ENCODE results near the gene OR1N2. TPM values are rescaled to one million over a fixed set of nuclear protein-coding genes. Genes with fewer than 3 reads are reported as not detected.
"Not testable (repeated sequence)": the region's sequence is repeated elsewhere in the genome, so short reads cannot be mapped to it uniquely, and the experiment has no call there.

Gene OR1N2, protein sequence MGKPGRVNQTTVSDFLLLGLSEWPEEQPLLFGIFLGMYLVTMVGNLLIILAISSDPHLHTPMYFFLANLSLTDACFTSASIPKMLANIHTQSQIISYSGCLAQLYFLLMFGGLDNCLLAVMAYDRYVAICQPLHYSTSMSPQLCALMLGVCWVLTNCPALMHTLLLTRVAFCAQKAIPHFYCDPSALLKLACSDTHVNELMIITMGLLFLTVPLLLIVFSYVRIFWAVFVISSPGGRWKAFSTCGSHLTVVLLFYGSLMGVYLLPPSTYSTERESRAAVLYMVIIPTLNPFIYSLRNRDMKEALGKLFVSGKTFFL
- total RNA-seq = 0.27 TPM

- no peak for DNase-seq (ENCODE audit: low read depth in 2 of 3, low spot score in 2 of 3)
These were observed at the start of gene OR1N2 for GRCh38 chr9:122552812-122553211. OR1N2 (plus strand) TSS chr9:122553112; CDS start chr9:122553212, 100 bp downstream.

DNA sequence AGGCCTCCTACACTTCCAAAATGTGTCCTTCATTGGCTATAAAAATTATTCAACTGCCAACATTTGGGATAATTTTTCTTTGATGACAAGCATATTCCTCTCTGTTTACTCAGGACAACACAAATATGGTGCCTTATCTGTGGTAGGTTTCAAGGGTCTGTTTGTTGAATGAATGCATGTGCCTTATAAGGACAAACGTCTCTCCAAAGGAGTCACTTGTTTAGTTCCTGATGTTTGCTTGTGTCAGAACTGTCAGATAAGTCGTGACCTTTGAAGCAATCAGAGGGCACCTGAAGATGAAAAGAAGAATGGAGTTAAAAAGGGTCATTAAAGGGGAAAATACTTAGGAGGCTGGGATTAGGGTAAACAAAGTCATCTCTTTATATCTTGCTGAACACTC lies 45.9 kb upstream of the OR1N2 start:
- DNase-seq (ENCODE audit: low read depth in 2 of 3, low spot score in 2 of 3) = no peak

GRCh38 chr9:122510502-122510901 lies 42.4 kb upstream of the OR1N2 start, which contains the start of gene OR1J2:
OR1J2 (plus strand) TSS chr9:122510802; CDS start chr9:122510802, 0 bp downstream.
- no peak for DNase-seq (ENCODE audit: low read depth in 2 of 3, low spot score in 2 of 3)

DNA sequence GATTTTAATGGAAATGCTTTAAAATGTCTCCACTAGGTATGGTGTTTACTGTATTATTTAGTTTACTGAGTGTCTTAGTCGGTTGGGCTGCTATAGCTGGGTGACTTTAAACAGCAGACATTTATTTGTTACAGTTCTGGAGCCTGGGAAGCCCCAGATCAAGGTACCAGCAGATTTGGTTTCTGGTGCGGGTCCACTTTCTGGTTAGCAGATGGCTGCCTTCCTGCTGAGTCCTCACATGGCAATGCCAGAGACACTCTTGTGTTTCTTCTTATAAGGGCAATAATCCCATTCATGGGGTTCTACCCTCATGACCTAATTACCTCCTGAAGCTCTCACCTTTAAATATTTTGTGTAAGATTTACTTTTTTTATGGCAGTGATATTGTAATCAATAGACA lies 34.7 kb upstream of the OR1N2 start:
- DNase-seq (ENCODE audit: low read depth in 2 of 3, low spot score in 2 of 3) = no peak

DNA sequence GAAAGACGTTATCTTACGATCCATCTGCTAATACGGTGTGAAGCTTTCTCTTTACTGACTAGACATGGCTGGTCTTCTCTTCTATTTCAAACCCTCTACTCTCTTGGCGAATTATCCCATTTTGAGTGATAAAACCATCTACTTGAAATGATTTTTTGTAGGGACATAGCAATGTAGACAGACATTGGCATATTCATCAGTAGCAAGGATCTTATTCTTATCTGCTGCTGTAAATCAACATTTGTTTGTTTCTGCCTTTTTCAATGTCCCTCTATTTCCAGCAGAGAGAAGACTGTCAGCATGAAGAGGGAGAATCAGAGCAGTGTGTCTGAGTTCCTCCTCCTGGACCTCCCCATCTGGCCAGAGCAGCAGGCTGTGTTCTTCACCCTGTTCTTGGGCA lies 34.1 kb upstream of the OR1N2 start, which contains the start of gene OR1J4:
Gene OR1J4, plus strand, starts transcription at position 301 of the 400 bp plus-strand sequence. Its CDS starts 0 bp downstream, at position 301.
- no peak for DNase-seq (ENCODE audit: low read depth in 2 of 3, low spot score in 2 of 3)

GRCh38 chr9:122519376-122519775 lies 33.5 kb upstream of the OR1N2 start:
- DNase-seq (ENCODE audit: low read depth in 2 of 3, low spot score in 2 of 3) = no peak

DNA sequence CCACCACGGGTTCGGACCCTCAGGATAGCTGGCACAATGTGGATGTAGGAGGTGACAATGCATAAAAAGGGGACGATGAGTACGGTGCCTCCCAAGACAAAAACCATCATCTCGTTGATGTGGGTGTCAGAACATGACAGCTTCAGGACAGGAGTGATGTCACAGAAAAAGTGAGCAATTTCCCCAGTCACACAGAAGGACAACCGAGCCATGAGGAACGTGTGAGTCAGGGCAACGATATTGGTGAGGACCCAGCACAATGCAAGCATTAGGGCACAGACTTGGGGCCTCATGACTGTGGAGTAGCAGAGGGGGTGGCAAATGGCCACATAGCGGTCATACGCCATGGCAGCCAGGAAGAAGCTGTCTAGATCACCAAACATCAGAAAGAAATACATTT lies 26.3 kb upstream of the OR1N2 start:
- no peak for DNase-seq (ENCODE audit: low read depth in 2 of 3, low spot score in 2 of 3)

- DNase-seq (ENCODE audit: low read depth in 2 of 3, low spot score in 2 of 3) = no peak
These were observed 25.7 kb upstream of the OR1N2 start, which contains the start of gene OR1N1 for GRCh38 chr9:122527193-122527592. OR1N1 (minus strand) TSS chr9:122527293; CDS start chr9:122527293, 0 bp downstream.

GRCh38 chr9:122531157-122531556 lies 21.8 kb upstream of the OR1N2 start:
- DNase-seq (ENCODE audit: low read depth in 2 of 3, low spot score in 2 of 3) = not testable (repeated sequence)

- DNase-seq (ENCODE audit: low read depth in 2 of 3, low spot score in 2 of 3) = no peak
These were observed 16.8 kb upstream of the OR1N2 start for GRCh38 chr9:122536134-122536533.

DNA sequence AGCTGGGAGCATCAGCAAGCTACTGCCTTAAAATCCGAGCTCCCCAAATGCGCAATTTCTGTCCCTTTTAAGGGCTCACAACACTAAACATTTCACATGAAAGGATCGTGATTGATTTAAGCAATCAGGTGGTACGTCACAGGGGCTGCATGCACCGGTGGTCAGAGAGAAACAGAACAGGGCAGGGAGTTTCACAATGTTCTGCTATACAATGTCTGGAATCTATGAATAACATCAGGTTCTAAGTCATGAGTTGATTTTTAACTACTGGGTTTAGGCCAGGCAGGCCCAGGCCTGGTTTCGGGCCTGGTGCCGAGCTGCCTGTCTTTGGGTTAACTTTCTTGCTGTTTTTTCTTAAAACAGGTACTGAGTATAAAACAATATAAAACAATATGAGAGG lies 15.8 kb upstream of the OR1N2 start:
- DNase-seq (ENCODE audit: low read depth in 2 of 3, low spot score in 2 of 3) = not testable (repeated sequence)

- DNase-seq (ENCODE audit: low read depth in 2 of 3, low spot score in 2 of 3) = no peak
These were observed 14.2 kb upstream of the OR1N2 start for GRCh38 chr9:122538757-122539156.

DNA sequence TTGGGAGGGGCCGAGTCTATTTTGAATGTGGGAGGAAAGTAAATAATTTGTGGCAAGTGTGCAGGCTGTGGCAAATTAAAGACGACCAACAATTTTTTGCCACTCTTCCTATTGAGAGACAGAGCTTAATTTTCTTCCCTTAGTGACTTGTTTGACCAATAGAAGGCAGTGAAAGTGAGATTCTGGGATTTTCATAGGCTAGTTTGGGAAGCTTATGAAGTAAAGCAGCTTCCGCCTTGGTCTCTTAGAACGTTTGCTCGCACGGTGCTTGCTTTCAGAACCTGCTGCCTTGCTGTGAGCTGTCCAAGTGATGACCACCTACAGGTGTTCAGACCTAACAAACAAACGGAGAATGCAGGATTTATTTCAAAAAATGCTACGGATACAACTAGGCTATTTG lies 6.7 kb upstream of the OR1N2 start:
- DNase-seq (ENCODE audit: low read depth in 2 of 3, low spot score in 2 of 3) = no peak

DNA sequence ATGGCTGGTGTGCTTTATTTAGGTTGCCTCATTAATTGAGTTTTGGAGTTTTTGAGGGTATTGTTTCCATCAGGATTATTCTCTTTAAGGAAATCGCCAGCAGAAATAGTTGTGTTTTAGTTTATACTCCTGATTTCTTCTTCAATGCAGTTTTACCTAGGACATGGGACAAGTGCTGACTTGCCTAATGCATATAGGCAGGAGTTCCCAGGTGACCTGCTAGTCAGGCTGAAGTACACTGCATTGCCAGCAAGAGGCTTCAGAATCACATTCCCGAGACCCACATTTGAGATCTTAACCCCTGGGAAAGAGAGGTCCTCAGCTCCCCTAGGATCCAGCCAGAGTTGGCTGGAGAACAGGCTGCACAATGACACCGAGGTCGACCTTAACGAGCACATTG lies 1.5 kb upstream of the OR1N2 start:
- DNase-seq (ENCODE audit: low read depth in 2 of 3, low spot score in 2 of 3) = no peak

GRCh38 chr9:122561446-122561845 lies 8.5 kb downstream of the OR1N2 start:
- DNase-seq (ENCODE audit: low read depth in 2 of 3, low spot score in 2 of 3) = no peak

GRCh38 chr9:122562134-122562760 lies 9.3 kb downstream of the OR1N2 start:
- DNase-seq (ENCODE audit: low read depth in 2 of 3, low spot score in 2 of 3) = no peak

DNA sequence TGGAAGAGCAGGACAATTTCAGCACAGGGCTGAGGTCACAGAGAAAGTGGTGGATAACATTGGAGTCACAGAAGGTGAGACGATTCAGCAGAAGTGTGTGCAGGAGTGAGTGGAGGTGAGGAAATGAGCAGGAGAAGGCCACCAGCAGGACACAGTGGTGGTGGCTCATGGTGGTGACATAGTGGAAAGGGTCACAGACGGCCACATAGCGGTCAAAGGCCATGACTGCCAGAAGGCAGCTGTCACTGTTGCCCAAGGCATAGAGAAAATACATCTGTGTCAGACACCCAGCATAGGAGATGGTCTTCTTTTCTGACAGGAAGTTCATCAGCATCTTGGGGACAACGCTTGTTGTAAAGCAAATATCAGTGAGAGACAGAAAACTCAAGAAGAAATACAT lies 15.0 kb downstream of the OR1N2 start:
- no peak for DNase-seq (ENCODE audit: low read depth in 2 of 3, low spot score in 2 of 3)

DNA sequence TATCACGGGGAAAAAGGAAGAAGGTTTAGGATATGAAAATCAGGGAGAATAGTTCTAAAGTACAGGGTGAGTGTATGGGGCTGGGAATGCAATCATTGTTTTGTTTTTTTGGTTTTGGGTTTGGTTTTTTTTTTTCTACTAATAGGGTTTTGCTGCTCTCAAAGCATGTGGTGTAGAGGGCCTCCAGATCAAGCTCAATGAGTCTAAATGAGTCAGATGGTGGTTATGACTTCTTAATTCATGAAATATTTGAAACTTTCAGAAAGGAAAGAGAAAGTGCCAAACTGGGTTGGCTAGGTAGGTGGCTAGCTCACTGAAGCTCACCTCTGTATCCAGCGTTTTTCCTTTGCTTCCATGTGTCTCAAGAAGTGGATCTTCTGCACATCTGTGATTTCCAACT lies 19.5 kb downstream of the OR1N2 start:
- no peak for DNase-seq (ENCODE audit: low read depth in 2 of 3, low spot score in 2 of 3)

DNA sequence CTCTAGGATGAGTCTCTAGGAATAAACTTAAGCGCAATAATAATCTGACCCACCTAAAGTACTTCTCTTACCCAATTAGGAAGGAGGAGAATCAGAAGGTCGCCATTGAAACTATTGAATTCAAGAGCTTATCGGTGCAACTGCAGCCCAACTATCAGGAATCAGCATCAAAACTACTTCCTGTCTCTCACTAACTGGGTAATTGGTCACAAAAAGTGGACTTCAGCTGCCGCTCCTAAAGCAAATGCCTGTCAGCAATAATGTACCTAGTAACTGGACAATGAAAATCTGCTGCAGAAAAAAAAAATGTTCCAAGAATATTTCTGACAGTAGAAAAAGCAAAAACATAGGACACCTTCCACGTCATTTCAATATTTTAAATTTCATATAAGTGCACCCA lies 27.0 kb downstream of the OR1N2 start:
- DNase-seq (ENCODE audit: low read depth in 2 of 3, low spot score in 2 of 3) = no peak

DNA sequence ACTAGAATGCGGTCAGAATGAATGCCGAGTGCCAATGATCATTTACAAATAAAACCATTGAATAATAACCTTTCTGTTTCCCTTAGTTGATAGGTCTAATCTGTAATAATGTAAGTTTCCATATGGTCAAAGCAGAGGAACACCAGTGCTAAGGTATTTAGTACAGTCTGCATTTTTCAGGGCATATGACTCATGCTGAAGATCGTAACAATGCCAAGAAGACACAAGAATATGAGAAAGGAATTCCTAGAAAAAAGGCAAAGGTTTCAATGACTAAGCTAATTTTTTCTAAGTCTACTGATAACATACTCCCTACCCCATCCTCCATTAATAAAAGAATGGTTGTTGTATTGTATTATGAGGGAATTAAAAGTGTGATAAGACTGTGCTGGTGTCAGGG lies 27.4 kb downstream of the OR1N2 start:
- DNase-seq (ENCODE audit: low read depth in 2 of 3, low spot score in 2 of 3) = no peak

DNA sequence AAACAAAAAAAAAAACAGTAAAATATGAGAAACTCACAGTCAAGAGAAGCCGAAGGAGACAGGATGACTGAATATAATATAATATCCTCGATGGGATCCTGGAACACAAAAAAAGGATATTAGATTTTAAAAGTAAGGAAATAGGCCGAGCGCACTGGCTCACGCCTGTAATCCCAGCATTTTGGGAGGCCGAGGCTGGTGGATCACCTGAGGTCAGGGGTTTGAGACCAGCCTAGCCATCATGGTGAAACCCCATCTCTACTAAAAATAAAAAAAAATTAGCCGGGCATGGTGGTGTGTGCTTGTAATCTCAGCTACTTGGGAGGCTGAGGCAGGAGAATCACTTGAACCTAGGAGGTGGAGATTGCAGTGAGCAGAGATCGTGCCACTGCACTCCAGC lies 30.4 kb downstream of the OR1N2 start, which contains the start of gene OR1L8:
Gene OR1L8, minus strand, starts transcription at position 101 of the 400 bp plus-strand sequence. CDS start 14,907 bp downstream, outside the sequence.
- DNase-seq (ENCODE audit: low read depth in 2 of 3, low spot score in 2 of 3) = not testable (repeated sequence)

All from hematopoietic multipotent progenitor cell (in vitro differentiated cells).